K562 (cell line): ENCODE data around the gene CCDC27. TPM values are rescaled to one million over a fixed set of nuclear protein-coding genes. Genes with fewer than 3 reads are reported as not detected.

Experiments used
- BRD9 ChIP-seq: fragments of 450-650 bp; IDR thresholded peaks from 2 replicates; pipeline ENCODE4 v1.6.1; 2018; ENCODE audit warnings: low read depth; ENCODE audit not compliant: partially characterized antibody
- BRF1 ChIP-seq: IDR thresholded peaks from 3 replicates; pipeline ENCODE4 v1.6.1; 2011; ENCODE audit warnings: borderline replicate concordance, mild to moderate bottlenecking; ENCODE audit not compliant: insufficient read length; ENCODE audit errors: extremely low read depth
- HMG20B ChIP-seq: fragments of 250-450 bp; sonication (Bioruptor Pico); IDR thresholded peaks from 2 replicates; pipeline ENCODE4 v1.5.0; 2021; ENCODE audit warnings: mild to moderate bottlenecking
- HSF4 ChIP-seq: fragments of 250-450 bp; sonication (Bioruptor Pico); IDR thresholded peaks from 2 replicates; pipeline ENCODE4 v2.1.2; 2022; ENCODE audit warnings: mild to moderate bottlenecking, moderate library complexity, borderline replicate concordance
- NFE2L1 ChIP-seq: fragments of 450-650 bp; IDR thresholded peaks from 2 replicates; pipeline ENCODE4 v1.6.1; 2016; ENCODE audit warnings: missing genetic modification characterization, low read depth, mild to moderate bottlenecking, missing compliant biosample characterization, moderate library complexity, borderline replicate concordance
- PML ChIP-seq: IDR thresholded peaks from 2 replicates; pipeline ENCODE4 v1.6.1; 2012; ENCODE audit warnings: low read length, inconsistent platforms
- SOX6 ChIP-seq: fragments of 450-650 bp; IDR thresholded peaks from 2 replicates; pipeline ENCODE4 v1.6.1; 2014; ENCODE audit warnings: mild to moderate bottlenecking
- ZNF717 ChIP-seq: fragments of 250-450 bp; sonication (Bioruptor Pico); IDR thresholded peaks from 2 replicates; pipeline ENCODE4 v1.5.0; 2021
- ZNF780A ChIP-seq: fragments of 250-450 bp; sonication (Bioruptor Pico); IDR thresholded peaks from 2 replicates; pipeline ENCODE4 v1.5.0; 2021; ENCODE audit warnings: mild to moderate bottlenecking
- polyA plus RNA-seq, 8 experiments: library from polyadenylated mRNA; depleted of rRNA in 4 of 8; stranded (reverse) in 5 of 8; unstranded in 3 of 8; fragments of >200 nt; fragmentation: Nextera tagmentation in 2 of 8; fragmentation: Illumina TruSeq in 1 of 8; extraction: Ambion mirVana in 2 of 8; extraction: Trizol in 1 of 8; gene quantifications; 2 replicates each; pipeline versions ENCODE4 v1.2.1 to v1.2.3, GENCODE V29; 2011 to 2014; ENCODE audit warnings: inconsistent platforms in 1 of 8, missing spikeins in 1 of 8
- total RNA-seq, 7 experiments: library from RNA; depleted of rRNA in 6 of 7; stranded (reverse); fragments of >200 nt in 6 of 7; fragmentation: Illumina TruSeq in 2 of 7; extraction: Trizol in 2 of 7; gene quantifications; 2 replicates each; pipeline versions ENCODE4 v1.2.1 to v1.2.3, GENCODE V29; 2011 to 2021; ENCODE audit warnings: low replicate concordance in 1 of 7
- TF ChIP-seq, protein P1 (sequence below): sonication (generic); formaldehyde crosslinking; IDR thresholded peaks from 2 replicates; pipeline ENCODE4 v1.9.0; 2022; ENCODE audit warnings: mild to moderate bottlenecking, missing genetic modification reagents
- TF ChIP-seq, protein P2 (sequence below): fragments of 450-650 bp; formaldehyde crosslinking; IDR thresholded peaks from 2 replicates; pipeline ENCODE4 v1.4.0; 2020; ENCODE audit warnings: mild to moderate bottlenecking
- TF ChIP-seq, protein P3 (sequence below): sonication (generic); formaldehyde crosslinking; IDR thresholded peaks from 2 replicates; pipeline ENCODE4 v1.8.0; 2022; ENCODE audit warnings: mild to moderate bottlenecking, missing genetic modification reagents
- TF ChIP-seq, protein P4 (sequence below), 2 experiments: fragments of 450-650 bp; IDR thresholded peaks; 2 replicates each; pipeline ENCODE4 v1.6.1; 2018; ENCODE audit warnings: mild to moderate bottlenecking in 2 of 2, low read depth in 1 of 2; ENCODE audit not compliant: partially characterized antibody in 2 of 2
- TF ChIP-seq, protein P5 (sequence below): fragments of 250-450 bp; sonication (Bioruptor Pico); IDR thresholded peaks from 2 replicates; pipeline ENCODE4 v1.5.0; 2020; ENCODE audit warnings: mild to moderate bottlenecking, borderline replicate concordance

The CCDC27 gene
- total and polyA plus RNA-seq, 9 of the 15 experiments (the other 6 are each of a cell fraction or from before 2014, with no cell fraction given): 0.01 to 0.04 TPM; not detected in 7

DNA sequence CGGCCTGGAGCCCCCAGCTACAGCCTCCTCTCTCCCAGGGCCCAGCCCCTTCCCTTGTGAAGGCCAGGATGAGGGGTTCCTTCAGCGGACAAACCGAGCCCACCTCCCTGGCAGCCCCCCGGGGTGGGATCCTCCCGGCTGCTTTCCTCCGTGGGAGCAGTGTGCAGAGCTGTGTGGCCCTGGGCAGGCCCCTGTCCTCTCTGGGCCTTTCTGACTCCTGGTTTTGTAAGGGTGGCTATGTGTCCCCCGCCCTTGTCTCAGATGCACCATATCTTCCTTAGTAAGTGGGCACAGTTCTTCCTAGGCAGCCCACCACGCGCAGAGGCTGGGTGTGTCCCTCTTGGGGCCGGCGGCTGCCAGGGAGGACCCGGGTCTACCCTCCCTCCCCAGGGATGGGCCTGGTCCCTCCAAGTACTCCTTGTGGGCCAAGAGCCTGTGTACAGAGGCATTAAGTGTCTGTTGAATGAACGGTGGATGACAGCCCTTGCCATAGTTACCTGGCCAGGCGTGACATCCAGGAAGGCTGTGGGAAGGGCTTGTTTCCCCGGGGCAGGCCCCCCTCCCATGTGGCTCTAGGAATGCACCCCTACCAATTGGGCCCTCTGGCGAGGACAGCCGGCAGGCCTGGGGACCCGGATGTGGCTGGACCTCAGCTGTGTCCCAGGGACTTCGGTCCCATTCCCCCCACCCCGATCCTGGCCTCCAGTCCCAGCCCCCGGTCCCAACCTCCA, 24.1 kb downstream of the CCDC27 start (continued):
- TF ChIP-seq ZNF717 (CRISPR knock-in tag) (no peak), SOX6 (no peak), BRF1 (no peak), HSF4 (no peak), ZNF780A (no peak), PML (0 out of 2 replicates have a peak, but pooled peaks have one; percentile 6), HMG20B (CRISPR knock-in tag) (no peak), BRD9 (peak; percentile 62), NFE2L1 (no peak)
- TF ChIP-seq, protein P1, sequence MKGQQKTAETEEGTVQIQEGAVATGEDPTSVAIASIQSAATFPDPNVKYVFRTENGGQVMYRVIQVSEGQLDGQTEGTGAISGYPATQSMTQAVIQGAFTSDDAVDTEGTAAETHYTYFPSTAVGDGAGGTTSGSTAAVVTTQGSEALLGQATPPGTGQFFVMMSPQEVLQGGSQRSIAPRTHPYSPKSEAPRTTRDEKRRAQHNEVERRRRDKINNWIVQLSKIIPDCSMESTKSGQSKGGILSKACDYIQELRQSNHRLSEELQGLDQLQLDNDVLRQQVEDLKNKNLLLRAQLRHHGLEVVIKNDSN: no peak
- TF ChIP-seq, protein P2, sequence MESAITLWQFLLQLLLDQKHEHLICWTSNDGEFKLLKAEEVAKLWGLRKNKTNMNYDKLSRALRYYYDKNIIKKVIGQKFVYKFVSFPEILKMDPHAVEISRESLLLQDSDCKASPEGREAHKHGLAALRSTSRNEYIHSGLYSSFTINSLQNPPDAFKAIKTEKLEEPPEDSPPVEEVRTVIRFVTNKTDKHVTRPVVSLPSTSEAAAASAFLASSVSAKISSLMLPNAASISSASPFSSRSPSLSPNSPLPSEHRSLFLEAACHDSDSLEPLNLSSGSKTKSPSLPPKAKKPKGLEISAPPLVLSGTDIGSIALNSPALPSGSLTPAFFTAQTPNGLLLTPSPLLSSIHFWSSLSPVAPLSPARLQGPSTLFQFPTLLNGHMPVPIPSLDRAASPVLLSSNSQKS (CRISPR knock-in tag): no peak
- TF ChIP-seq, protein P3, sequence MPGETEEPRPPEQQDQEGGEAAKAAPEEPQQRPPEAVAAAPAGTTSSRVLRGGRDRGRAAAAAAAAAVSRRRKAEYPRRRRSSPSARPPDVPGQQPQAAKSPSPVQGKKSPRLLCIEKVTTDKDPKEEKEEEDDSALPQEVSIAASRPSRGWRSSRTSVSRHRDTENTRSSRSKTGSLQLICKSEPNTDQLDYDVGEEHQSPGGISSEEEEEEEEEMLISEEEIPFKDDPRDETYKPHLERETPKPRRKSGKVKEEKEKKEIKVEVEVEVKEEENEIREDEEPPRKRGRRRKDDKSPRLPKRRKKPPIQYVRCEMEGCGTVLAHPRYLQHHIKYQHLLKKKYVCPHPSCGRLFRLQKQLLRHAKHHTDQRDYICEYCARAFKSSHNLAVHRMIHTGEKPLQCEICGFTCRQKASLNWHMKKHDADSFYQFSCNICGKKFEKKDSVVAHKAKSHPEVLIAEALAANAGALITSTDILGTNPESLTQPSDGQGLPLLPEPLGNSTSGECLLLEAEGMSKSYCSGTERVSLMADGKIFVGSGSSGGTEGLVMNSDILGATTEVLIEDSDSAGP (CRISPR knock-in tag): no peak; the same call in 1 of the 2 replicates
- TF ChIP-seq, protein P4, sequence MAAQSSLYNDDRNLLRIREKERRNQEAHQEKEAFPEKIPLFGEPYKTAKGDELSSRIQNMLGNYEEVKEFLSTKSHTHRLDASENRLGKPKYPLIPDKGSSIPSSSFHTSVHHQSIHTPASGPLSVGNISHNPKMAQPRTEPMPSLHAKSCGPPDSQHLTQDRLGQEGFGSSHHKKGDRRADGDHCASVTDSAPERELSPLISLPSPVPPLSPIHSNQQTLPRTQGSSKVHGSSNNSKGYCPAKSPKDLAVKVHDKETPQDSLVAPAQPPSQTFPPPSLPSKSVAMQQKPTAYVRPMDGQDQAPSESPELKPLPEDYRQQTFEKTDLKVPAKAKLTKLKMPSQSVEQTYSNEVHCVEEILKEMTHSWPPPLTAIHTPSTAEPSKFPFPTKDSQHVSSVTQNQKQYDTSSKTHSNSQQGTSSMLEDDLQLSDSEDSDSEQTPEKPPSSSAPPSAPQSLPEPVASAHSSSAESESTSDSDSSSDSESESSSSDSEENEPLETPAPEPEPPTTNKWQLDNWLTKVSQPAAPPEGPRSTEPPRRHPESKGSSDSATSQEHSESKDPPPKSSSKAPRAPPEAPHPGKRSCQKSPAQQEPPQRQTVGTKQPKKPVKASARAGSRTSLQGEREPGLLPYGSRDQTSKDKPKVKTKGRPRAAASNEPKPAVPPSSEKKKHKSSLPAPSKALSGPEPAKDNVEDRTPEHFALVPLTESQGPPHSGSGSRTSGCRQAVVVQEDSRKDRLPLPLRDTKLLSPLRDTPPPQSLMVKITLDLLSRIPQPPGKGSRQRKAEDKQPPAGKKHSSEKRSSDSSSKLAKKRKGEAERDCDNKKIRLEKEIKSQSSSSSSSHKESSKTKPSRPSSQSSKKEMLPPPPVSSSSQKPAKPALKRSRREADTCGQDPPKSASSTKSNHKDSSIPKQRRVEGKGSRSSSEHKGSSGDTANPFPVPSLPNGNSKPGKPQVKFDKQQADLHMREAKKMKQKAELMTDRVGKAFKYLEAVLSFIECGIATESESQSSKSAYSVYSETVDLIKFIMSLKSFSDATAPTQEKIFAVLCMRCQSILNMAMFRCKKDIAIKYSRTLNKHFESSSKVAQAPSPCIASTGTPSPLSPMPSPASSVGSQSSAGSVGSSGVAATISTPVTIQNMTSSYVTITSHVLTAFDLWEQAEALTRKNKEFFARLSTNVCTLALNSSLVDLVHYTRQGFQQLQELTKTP (IDR thresholded peaks at IDR 0.05; ENCODE audit: low read depth in 1 of 2, partially characterized antibody in 2 of 2): no peak
- TF ChIP-seq, protein P5, sequence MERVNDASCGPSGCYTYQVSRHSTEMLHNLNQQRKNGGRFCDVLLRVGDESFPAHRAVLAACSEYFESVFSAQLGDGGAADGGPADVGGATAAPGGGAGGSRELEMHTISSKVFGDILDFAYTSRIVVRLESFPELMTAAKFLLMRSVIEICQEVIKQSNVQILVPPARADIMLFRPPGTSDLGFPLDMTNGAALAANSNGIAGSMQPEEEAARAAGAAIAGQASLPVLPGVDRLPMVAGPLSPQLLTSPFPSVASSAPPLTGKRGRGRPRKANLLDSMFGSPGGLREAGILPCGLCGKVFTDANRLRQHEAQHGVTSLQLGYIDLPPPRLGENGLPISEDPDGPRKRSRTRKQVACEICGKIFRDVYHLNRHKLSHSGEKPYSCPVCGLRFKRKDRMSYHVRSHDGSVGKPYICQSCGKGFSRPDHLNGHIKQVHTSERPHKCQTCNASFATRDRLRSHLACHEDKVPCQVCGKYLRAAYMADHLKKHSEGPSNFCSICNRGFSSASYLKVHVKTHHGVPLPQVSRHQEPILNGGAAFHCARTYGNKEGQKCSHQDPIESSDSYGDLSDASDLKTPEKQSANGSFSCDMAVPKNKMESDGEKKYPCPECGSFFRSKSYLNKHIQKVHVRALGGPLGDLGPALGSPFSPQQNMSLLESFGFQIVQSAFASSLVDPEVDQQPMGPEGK: no peak
